Ovary (tissue), 9 donors: ENCODE data around the gene ITPK1. TPM values are rescaled to one million over a fixed set of nuclear protein-coding genes. Genes with fewer than 3 reads are reported as not detected.

Experiments used
- DNase-seq, 5 donors: peaks; one replicate each; pipeline ENCODE4 v3.0.0-alpha.2; 2019 to 2020
- H3K27ac ChIP-seq, 2 donors: fragments of 200-600 bp; one replicate each; pipeline versions ENCODE4 v1.5.1 to v1.8.0; 2019 to 2022
- H3K27me3 ChIP-seq: fragments of 200-600 bp; one replicate; pipeline ENCODE4 v1.8.0; 2022
- H3K36me3 ChIP-seq: fragments of 200-600 bp; sonication (generic); one replicate; pipeline ENCODE4 v1.5.1; 2019
- H3K4me1 ChIP-seq: one replicate; pipeline ENCODE4 v1.8.1; 2013; ENCODE audit warnings: mild to moderate bottlenecking, moderate library complexity; ENCODE audit not compliant: insufficient read depth
- H3K4me3 ChIP-seq: fragments of 200-600 bp; sonication (generic); one replicate; pipeline ENCODE4 v1.5.1; 2017
- H3K9me3 ChIP-seq, 2 donors: fragments of 200-600 bp in 1 of 2; sonication (generic) in 1 of 2; one replicate each; pipeline versions ENCODE4 v1.5.1 to v1.8.1; 2013 to 2019; ENCODE audit warnings: mild to moderate bottlenecking in 1 of 2, moderate library complexity in 1 of 2
- EP300 ChIP-seq: sonication (generic); formaldehyde crosslinking; IDR thresholded peaks from one replicate; pipeline ENCODE4 v1.6.1; 2017; ENCODE audit warnings: antibody characterized with exemption
- POLR2A ChIP-seq: fragments of 450-650 bp; IDR thresholded peaks from one replicate; pipeline ENCODE4 v1.6.1; 2017; ENCODE audit warnings: antibody characterized with exemption, mild to moderate bottlenecking, moderate library complexity
- WGBS, 3 donors: extraction: QIAGEN DNeasy Blood & Tissue Kit in 1 of 3; methylation state at CpG; one replicate each; pipeline versions ENCODE4 v1.1.5 to v1.1.7; 2013 to 2017; 5-methylcytosine and 5-hydroxymethylcytosine counted together
- intact Hi-C, 4 donors: fragments of 100-400 bp; cut with DNase I; formaldehyde crosslinking; loops; one replicate each; pipeline versions ENCODE4 v1.11.0 to v1.15.1; 2022 to 2023
- polyA plus RNA-seq, 2 donors: library from polyadenylated mRNA; stranded (reverse); fragments of 200-250 nt in 1 of 2; fragments of 350-450 nt in 1 of 2; fragmentation: Illumina TruSeq in 1 of 2; extraction: RNeasy Lipid Tissue Mini Kit (QIAGEN cat#74804) in 1 of 2; gene quantifications; one replicate each; pipeline ENCODE4 v1.2.3, GENCODE V29; 2013 to 2014
- total RNA-seq, 7 donors: library from RNA; depleted of rRNA in 2 of 7; stranded (reverse); fragments of >200 nt in 2 of 7; fragmentation: NEBNext Ultra II Directional in 3 of 7; extraction: Animal tissue kit (Norgen Biotek cat#: 25700) in 3 of 7; gene quantifications; one replicate each; pipeline versions ENCODE4 v1.1.0 to v1.2.4, GENCODE V29; 2016 to 2023
- TF ChIP-seq, protein P1 (sequence below), 3 donors: fragments of 450-650 bp in 2 of 3; fragments of 200-600 bp in 1 of 3; IDR thresholded peaks; one replicate each; pipeline versions ENCODE4 v1.5.1 to v1.8.0; 2016 to 2022; ENCODE audit warnings: antibody characterized with exemption in 3 of 3, mild to moderate bottlenecking in 1 of 3
- donor health status: DM: no; HTN: no; CAD: no; lungs with moderate emphysema.
- donor health status: DM: no; HTN: no; CAD: no.
- donor health status: Bipolar disorder and iron deficiency.
- donor health status: DM: yes; HTN: yes; CAD: no.
- donor health status: DM: no; HTN: no; CAD: no.
- donor health status: DM: yes; HTN: yes; CAD: no.

ITPK1 gene
- total and polyA plus RNA-seq, 9 donors, result 23.6 to 57.8 (median 49.3) TPM

DNA sequence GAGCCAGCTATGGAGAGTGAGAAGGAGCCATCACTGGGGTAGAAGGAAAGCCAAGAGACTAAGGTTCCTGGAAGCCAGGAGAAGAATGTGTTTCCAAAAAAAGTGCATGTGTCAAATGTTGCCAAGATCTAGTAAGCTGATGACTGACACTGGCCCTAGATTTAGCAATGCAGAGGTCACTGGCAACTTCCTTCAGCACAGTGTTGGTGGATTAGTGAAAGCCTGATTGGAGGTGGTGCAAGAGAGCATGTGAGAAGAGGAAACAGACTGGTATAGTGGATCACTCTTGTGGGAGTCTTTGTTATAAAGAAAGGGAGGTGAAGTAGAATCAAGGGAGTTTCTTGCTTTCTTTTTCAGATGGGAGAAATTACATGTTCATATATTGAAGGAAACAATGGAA lies 226.8 kb downstream of the ITPK1 start:
- Histone ChIP-seq H3K36me3 (no peaks in the 10 kb centered on the region), H3K27me3 (no peaks in the 10 kb centered on the region), H3K9me3 (no peaks in the 10 kb centered on the region), H3K4me1 (no peaks in the 10 kb centered on the region), H3K4me3 (no peak overlapping the region), H3K27ac (no peak overlapping the region)
- TF ChIP-seq EP300 (no peak), POLR2A (no peak)
- TF ChIP-seq, protein P1, sequence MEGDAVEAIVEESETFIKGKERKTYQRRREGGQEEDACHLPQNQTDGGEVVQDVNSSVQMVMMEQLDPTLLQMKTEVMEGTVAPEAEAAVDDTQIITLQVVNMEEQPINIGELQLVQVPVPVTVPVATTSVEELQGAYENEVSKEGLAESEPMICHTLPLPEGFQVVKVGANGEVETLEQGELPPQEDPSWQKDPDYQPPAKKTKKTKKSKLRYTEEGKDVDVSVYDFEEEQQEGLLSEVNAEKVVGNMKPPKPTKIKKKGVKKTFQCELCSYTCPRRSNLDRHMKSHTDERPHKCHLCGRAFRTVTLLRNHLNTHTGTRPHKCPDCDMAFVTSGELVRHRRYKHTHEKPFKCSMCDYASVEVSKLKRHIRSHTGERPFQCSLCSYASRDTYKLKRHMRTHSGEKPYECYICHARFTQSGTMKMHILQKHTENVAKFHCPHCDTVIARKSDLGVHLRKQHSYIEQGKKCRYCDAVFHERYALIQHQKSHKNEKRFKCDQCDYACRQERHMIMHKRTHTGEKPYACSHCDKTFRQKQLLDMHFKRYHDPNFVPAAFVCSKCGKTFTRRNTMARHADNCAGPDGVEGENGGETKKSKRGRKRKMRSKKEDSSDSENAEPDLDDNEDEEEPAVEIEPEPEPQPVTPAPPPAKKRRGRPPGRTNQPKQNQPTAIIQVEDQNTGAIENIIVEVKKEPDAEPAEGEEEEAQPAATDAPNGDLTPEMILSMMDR (IDR thresholded peaks at IDR 0.05), result no peak
- DNase-seq, result no peak
- intact Hi-C loops, result no loop called here

DNA sequence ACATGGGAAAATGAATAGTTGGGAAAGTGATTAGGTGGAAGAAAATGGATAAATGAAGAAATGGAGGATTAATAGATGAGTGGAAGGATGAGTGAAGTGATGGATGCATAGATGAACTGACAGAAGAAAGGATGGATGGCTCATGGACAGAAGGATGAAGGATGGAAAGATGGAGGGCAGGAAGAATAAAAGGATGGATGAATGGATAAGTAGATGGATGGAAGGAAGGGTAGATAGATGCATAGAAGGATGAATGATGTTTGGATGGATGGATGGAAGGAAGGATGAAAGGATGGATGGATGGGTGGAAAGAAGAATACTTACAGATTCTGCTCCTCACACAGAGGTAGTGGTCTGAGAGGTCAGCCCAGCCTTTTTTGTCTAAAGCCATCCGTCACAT lies 228.6 kb downstream of the ITPK1 start:
- 84 to 93% (median 85%) methylated on average over 1 of the region's 1 CpG for WGBS, 3 donors
- no peak overlapping the region for H3K27ac ChIP-seq
- H3K4me1 ChIP-seq, result no peaks in the 10 kb centered on the region
- intact Hi-C loops, result no loop called here
- H3K27me3 ChIP-seq, result no peaks in the 10 kb centered on the region
- TF ChIP-seq EP300, result no peak
- TF ChIP-seq, protein P1 (IDR thresholded peaks at IDR 0.05), result no peak
- TF ChIP-seq POLR2A, result no peak
- no peak for DNase-seq
- H3K4me3 ChIP-seq, result no peak overlapping the region
- no peaks in the 10 kb centered on the region for H3K9me3 ChIP-seq
- H3K36me3 ChIP-seq, result no peaks in the 10 kb centered on the region

Other genes with a start within 250 kb of the ITPK1 start
- gene CHGA, start 192.8 kb downstream of the ITPK1 start, total RNA-seq, result 1 to 10 TPM in 2 of 7 donors, under 1 TPM in 3, not detected in 2; 0.48 to 1.6 (median 0.69) TPM
- gene CHGA, start 192.8 kb downstream of the ITPK1 start, polyA plus RNA-seq, result under 1 TPM; 0.13 to 0.15 TPM
- gene MOAP1, start 69.0 kb upstream of the ITPK1 start, total RNA-seq, result 10 to 100 TPM; 20.5 to 31.6 (median 24.1) TPM
- 10 to 100 TPM; 30.0 to 41.4 TPM for gene MOAP1, start 69.0 kb upstream of the ITPK1 start, polyA plus RNA-seq
- 10 to 100 TPM in 6 of 7 donors, 1 to 10 TPM in 1; 8.0 to 22.2 (median 16.3) TPM for gene LYSET, start 69.4 kb upstream of the ITPK1 start, total RNA-seq
- 10 to 100 TPM; 17.6 to 18.4 TPM for gene LYSET, start 69.4 kb upstream of the ITPK1 start, polyA plus RNA-seq
- 10 to 100 TPM in 2 of 7 donors, 1 to 10 TPM in 5; 6.5 to 26.0 (median 8.3) TPM for gene GON7, start 91.1 kb upstream of the ITPK1 start, total RNA-seq
- 1 to 10 TPM; 7.9 to 8.6 TPM for gene GON7, start 91.1 kb upstream of the ITPK1 start, polyA plus RNA-seq
- 10 to 100 TPM; 12.1 to 22.2 (median 20.5) TPM for gene UBR7, start 91.3 kb upstream of the ITPK1 start, total RNA-seq
- gene UBR7, start 91.3 kb upstream of the ITPK1 start, polyA plus RNA-seq, result 10 to 100 TPM; 19.1 to 33.3 TPM
- 10 to 100 TPM; 19.6 to 42.2 (median 39.9) TPM for gene BTBD7, start 217.1 kb upstream of the ITPK1 start, total RNA-seq
- gene BTBD7, start 217.1 kb upstream of the ITPK1 start, polyA plus RNA-seq, result 10 to 100 TPM; 10.9 to 21.0 TPM
- gene COX8C, start 231.3 kb upstream of the ITPK1 start, total RNA-seq, result not detected
- gene COX8C, start 231.3 kb upstream of the ITPK1 start, polyA plus RNA-seq, result under 1 TPM in 1 of 2 donors, not detected in 1; 0.51 TPM